Neural progenitor cell (in vitro differentiated cells): Measurements from ENCODE around the gene CCDC174.

Experiments used
- EZH2 ChIP-seq: fragments of 200-600 bp; sonication (generic); IDR thresholded peaks from 2 replicates; pipeline ENCODE4 v1.6.1; 2017; ENCODE audit warnings: antibody characterized with exemption, mild to moderate bottlenecking, moderate library complexity
- EZH2phosphoT487 ChIP-seq: fragments of 200-600 bp; sonication (generic); IDR thresholded peaks from 2 replicates; pipeline ENCODE4 v1.6.1; 2017; ENCODE audit warnings: antibody characterized with exemption
- TF ChIP-seq, protein P1 (sequence below): fragments of 200-600 bp; sonication (generic); IDR thresholded peaks from 2 replicates; pipeline ENCODE4 v1.5.1; 2017; ENCODE audit warnings: antibody characterized with exemption, mild to moderate bottlenecking

DNA sequence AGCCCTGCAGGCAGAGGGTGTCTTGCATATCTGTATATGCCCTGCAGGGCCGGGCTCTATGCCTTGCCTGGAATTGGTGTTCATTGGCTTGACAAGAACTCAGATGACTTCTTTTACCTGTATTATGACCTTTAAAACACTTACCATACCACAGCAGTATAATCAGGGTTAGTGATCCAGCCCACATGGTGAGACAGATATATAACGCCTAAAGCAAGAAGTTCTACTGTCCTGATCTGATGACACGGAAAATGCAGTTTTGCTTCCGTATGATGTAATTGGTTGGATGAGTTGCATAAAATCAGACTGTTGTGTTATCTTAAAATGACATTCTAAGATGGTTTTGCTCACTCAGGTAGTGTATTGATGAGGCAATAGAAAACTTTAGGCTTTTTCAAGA lies 9.4 kb downstream of the CCDC174 start:
- TF ChIP-seq, protein P1, sequence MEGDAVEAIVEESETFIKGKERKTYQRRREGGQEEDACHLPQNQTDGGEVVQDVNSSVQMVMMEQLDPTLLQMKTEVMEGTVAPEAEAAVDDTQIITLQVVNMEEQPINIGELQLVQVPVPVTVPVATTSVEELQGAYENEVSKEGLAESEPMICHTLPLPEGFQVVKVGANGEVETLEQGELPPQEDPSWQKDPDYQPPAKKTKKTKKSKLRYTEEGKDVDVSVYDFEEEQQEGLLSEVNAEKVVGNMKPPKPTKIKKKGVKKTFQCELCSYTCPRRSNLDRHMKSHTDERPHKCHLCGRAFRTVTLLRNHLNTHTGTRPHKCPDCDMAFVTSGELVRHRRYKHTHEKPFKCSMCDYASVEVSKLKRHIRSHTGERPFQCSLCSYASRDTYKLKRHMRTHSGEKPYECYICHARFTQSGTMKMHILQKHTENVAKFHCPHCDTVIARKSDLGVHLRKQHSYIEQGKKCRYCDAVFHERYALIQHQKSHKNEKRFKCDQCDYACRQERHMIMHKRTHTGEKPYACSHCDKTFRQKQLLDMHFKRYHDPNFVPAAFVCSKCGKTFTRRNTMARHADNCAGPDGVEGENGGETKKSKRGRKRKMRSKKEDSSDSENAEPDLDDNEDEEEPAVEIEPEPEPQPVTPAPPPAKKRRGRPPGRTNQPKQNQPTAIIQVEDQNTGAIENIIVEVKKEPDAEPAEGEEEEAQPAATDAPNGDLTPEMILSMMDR, result no peak
- TF ChIP-seq EZH2 (no peak), EZH2phosphoT487 (no peak)
